Upper lobe of right lung (tissue), 1 donor: ENCODE measurements around the gene CDC34. TPM values are rescaled to one million over a fixed set of nuclear protein-coding genes. Genes with fewer than 3 reads are reported as not detected.

ENCODE experiments used
- ATAC-seq: fragments of 200-7000 bp; cut with Tn5 transposase; one replicate; pipeline ENCODE4 v1.9.1; 2020; ENCODE audit warnings: mild to moderate bottlenecking, moderate library complexity
- DNase-seq: peaks from one replicate; pipeline ENCODE4 v3.0.0-alpha.2; 2020
- H3K27ac ChIP-seq: fragments of 200-600 bp; one replicate; pipeline ENCODE4 v1.8.0; 2022
- H3K27me3 ChIP-seq: fragments of 200-600 bp; one replicate; pipeline ENCODE4 v1.8.0; 2022; ENCODE audit warnings: mild to moderate bottlenecking
- H3K36me3 ChIP-seq: fragments of 200-600 bp; one replicate; pipeline ENCODE4 v1.8.0; 2022
- H3K4me1 ChIP-seq: fragments of 200-600 bp; one replicate; pipeline ENCODE4 v1.8.0; 2022
- H3K4me3 ChIP-seq: fragments of 200-600 bp; one replicate; pipeline ENCODE4 v1.8.0; 2022; ENCODE audit warnings: mild to moderate bottlenecking
- H3K9me3 ChIP-seq: fragments of 200-600 bp; one replicate; pipeline ENCODE4 v1.8.0; 2022
- intact Hi-C: fragments of 100-400 bp; cut with DNase I; formaldehyde crosslinking; loops from one replicate; pipeline ENCODE4 v1.11.0; 2022
- long read RNA-seq: library from polyadenylated mRNA; unstranded; transcript quantifications from one replicate; pipeline ENCODE4 v2.0.0, GENCODE V29; 2021
- total RNA-seq: library from RNA; stranded (reverse); fragmentation: NEBNext Ultra II Directional; extraction: Animal tissue kit (Norgen Biotek cat#: 25700); gene quantifications from one replicate; pipeline ENCODE4 v1.2.1, GENCODE V29; 2021
- TF ChIP-seq, protein P1 (sequence below): fragments of 200-600 bp; IDR thresholded peaks from one replicate; pipeline ENCODE4 v1.8.0; 2022; ENCODE audit warnings: antibody characterized with exemption
- donor health status: DM: no; HTN: yes; CAD: no; lungs with severe emphysema.

Gene CDC34, protein sequence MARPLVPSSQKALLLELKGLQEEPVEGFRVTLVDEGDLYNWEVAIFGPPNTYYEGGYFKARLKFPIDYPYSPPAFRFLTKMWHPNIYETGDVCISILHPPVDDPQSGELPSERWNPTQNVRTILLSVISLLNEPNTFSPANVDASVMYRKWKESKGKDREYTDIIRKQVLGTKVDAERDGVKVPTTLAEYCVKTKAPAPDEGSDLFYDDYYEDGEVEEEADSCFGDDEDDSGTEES
- 40.9 TPM for total RNA-seq
- long read RNA-seq, transcript CDC34-202 (5 exons, 1,147 nt): minor isoform, 8 of 140 reads
- long read RNA-seq, transcript CDC34-201 (5 exons, 1,471 nt): major isoform, 105 of 140 reads
- long read RNA-seq, partial matches to known transcripts: 14 of 140 reads
- long read RNA-seq, other reads (novel, unspliced or antisense): 9 of 140 reads

DNA sequence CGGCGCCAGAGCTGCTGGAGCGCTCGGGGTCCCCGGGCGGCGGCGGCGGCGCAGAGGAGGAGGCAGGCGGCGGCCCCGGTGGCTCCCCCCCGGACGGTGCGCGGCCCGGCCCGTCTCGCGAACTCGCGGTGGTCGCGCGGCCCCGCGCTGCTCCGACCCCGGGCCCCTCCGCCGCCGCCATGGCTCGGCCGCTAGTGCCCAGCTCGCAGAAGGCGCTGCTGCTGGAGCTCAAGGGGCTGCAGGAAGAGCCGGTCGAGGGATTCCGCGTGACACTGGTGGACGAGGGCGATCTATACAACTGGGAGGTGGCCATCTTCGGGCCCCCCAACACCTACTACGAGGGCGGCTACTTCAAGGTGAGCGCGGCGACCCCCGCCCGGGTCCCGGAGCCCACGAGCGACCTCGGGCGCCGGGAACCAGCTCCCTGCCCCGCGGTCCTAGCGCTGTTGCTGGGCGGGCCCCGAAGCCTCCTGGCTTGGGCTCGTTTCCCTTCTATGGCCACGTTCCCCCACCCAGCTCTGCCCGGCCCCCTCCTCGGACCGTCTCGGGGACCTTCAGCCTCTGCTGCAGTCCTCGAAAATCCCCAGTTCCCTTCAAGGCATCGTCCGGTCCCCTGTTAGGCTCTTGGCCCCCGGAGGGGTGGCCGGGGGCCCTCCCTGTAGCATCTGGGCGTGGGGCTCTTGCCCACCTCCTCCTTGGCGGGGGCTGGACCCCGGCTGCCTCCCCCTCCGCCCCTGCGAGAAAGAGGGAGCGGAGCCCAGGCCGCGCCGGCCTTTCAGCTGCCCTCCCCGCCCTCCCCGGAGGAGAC is at the start of gene CDC34:
CDC34 (plus strand) TSS at position 8 of the 808 bp plus-strand sequence; CDS start at position 180, 172 bp downstream.
- peak; percentile 0 for ATAC-seq

DNA sequence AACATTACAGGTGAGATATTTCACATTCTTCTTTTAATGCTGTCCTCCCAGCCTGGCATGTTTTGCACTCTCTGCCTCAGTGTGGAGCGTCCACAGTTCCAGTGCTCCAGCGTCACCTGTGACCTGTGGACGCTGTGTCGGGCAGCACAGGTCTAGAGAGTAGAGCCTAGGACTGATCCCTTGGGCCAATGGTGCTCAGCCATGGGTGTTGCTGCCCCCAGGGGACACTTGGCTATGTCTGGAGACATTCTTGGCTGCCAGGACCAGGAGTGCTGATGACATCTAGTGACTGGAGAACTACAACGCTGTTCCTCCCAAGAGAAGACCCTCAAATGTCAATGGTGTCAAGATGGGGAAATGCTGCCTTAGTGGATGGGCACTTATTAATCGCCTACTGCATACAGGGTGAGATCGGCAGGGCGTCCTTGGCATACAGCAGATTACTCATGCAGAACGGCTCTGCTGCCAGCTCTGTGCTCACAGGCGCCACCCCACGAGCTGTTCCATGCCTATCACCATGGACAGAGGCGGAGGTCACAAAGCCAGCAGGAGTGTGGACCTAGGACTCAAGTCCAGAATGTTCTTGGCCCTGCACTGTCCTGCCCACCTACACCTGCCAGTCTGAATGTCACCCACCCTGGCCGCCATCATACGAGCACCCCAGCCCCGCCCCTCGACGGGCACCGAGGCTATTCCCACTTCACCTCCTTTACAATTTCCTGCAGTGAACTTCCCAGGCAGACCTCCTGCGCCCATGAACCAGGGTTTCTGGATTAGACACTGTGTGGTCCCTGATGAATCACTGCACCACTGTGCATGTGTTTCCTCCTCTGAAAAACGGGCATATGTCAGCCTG is 49.1 kb upstream of the CDC34 start:
- ATAC-seq (no peak), DNase-seq (no peak)
- Histone ChIP-seq H3K4me3 (no peak overlapping the region), H3K4me1 (no peaks in the 10 kb centered on the region), H3K36me3 (no peaks in the 10 kb centered on the region), H3K27me3 (peaks cover 5% of the 10 kb centered on the region), H3K9me3 (no peaks in the 10 kb centered on the region), H3K27ac (no peak overlapping the region)
- intact Hi-C loops: no loop called here
- TF ChIP-seq, protein P1, sequence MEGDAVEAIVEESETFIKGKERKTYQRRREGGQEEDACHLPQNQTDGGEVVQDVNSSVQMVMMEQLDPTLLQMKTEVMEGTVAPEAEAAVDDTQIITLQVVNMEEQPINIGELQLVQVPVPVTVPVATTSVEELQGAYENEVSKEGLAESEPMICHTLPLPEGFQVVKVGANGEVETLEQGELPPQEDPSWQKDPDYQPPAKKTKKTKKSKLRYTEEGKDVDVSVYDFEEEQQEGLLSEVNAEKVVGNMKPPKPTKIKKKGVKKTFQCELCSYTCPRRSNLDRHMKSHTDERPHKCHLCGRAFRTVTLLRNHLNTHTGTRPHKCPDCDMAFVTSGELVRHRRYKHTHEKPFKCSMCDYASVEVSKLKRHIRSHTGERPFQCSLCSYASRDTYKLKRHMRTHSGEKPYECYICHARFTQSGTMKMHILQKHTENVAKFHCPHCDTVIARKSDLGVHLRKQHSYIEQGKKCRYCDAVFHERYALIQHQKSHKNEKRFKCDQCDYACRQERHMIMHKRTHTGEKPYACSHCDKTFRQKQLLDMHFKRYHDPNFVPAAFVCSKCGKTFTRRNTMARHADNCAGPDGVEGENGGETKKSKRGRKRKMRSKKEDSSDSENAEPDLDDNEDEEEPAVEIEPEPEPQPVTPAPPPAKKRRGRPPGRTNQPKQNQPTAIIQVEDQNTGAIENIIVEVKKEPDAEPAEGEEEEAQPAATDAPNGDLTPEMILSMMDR: peak; percentile 9

More for the DNA sequence above, at the start of gene CDC34:
- H3K4me1 ChIP-seq: peaks cover 21% of the 10 kb centered on the region
- H3K27me3 ChIP-seq: no peaks in the 10 kb centered on the region
- no peaks in the 10 kb centered on the region for H3K9me3 ChIP-seq
- TF ChIP-seq, protein P1: no peak
- intact Hi-C loops: no loop called here
- no peak for DNase-seq
- peaks cover 9% of the 10 kb centered on the region for H3K36me3 ChIP-seq
- peak within 1 kb of the TSS; percentile 91 for H3K27ac ChIP-seq
- H3K4me3 ChIP-seq: peak within 1 kb of the TSS; percentile 99

DNA sequence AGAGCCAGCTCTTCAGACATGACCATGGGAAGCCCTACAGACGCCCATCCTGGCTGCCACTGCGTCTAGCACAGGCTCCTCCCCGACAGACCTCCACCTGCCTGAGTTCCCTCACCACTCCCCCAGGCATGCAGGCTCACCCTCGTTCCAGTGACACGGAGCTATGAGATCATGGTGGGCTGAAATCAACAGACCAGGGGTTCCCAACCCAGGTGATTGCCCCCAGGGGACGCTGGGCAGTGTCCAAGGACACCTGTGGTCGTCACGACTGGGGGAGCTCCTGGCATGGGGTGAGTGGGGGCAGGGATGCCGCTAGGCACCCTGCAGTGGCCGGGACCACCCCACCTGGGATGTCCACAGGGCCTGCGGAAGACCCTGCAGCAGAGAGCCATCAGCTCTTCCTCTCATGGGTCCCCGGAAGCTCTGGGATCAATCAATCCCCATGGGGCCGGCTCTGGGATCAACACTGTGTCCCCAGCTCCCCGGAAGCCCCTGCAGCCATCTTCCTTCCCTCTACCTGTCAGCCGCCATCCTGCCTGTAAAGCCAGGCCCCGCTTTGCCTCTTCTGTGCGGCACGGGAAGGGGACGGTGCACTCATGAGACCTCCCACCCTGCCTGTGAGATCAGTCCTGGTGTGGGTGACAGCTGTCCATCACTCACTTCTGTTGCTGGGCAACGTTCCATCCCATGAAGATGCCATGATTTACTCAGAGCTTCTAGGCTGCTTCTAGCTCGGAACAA is 48.1 kb upstream of the CDC34 start:
- Histone ChIP-seq H3K27me3 (peaks cover 5% of the 10 kb centered on the region), H3K36me3 (no peaks in the 10 kb centered on the region), H3K4me1 (no peaks in the 10 kb centered on the region), H3K27ac (no peak overlapping the region), H3K4me3 (no peak overlapping the region), H3K9me3 (no peaks in the 10 kb centered on the region)
- peak; percentile 52 for DNase-seq
- intact Hi-C loops: no loop called here
- TF ChIP-seq, protein P1: no peak
- no peak for ATAC-seq

DNA sequence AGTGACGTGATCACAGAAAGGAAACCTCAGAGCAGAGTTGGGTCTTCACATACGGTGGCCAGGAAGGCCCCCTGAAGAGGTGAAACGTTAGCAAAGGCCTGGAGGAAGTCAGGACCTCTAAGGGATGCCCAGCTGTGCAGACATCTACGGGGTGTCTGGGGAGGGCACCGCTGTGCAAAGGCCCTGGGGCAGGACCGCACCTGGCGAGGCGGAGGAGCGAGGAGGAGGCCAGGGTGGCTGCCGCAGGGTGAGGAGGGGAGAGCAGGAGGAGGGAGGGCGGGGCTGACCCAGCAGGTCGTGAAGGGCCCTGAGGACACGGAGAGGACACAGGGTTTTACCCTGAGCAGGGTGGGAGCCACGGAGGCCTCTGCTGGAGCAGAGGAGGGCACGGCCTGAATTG is 47.1 kb upstream of the CDC34 start:
- Histone ChIP-seq H3K27me3 (peaks cover 5% of the 10 kb centered on the region), H3K36me3 (no peaks in the 10 kb centered on the region), H3K4me1 (peaks cover under 1% of the 10 kb centered on the region), H3K4me3 (no peak overlapping the region), H3K27ac (no peak overlapping the region), H3K9me3 (no peaks in the 10 kb centered on the region)
- no peak for ATAC-seq
- intact Hi-C loops: no loop called here
- peak; percentile 58 for DNase-seq
- TF ChIP-seq, protein P1: no peak

DNA sequence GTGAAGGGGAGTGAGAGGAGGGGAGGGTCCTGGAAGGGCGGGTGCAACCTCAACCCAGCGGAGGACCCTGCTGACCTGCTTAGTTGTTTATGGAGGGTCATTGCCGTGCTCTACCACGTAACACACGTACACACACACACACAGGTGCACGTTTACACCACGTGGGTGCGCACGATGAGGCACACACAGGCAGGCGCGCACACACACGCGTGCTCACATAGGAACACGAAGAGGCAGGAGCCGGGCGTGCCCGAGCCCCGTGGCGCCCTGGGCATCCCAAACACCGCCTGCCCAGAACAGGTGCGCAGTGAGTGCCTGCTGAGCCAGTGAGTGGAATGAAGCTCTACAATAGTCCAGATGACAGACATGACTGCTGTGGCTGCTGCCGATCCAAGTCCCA is 46.5 kb upstream of the CDC34 start:
- H3K9me3 ChIP-seq: no peaks in the 10 kb centered on the region
- ATAC-seq (no peak), DNase-seq (peak; percentile 62)
- no peak overlapping the region for H3K27ac ChIP-seq
- peaks cover 5% of the 10 kb centered on the region for H3K4me1 ChIP-seq
- intact Hi-C loops: no loop called here
- H3K36me3 ChIP-seq: no peaks in the 10 kb centered on the region
- TF ChIP-seq, protein P1: no peak
- no peak overlapping the region for H3K4me3 ChIP-seq
- peaks cover 5% of the 10 kb centered on the region for H3K27me3 ChIP-seq
